HG02623 (cell line): ENCODE results near the gene TPSB2.
"Not testable (repeated sequence)": the region's sequence is repeated elsewhere in the genome, so short reads cannot be mapped to it uniquely, and the experiment has no call there.

Source experiments
- ATAC-seq: cut with Tn5 transposase; IDR thresholded peaks from one replicate; pipeline ENCODE4 v1.9.1; 2021; ENCODE audit warnings: moderate library complexity; ENCODE audit not compliant: unreplicated experiment

TPSB2 gene

DNA sequence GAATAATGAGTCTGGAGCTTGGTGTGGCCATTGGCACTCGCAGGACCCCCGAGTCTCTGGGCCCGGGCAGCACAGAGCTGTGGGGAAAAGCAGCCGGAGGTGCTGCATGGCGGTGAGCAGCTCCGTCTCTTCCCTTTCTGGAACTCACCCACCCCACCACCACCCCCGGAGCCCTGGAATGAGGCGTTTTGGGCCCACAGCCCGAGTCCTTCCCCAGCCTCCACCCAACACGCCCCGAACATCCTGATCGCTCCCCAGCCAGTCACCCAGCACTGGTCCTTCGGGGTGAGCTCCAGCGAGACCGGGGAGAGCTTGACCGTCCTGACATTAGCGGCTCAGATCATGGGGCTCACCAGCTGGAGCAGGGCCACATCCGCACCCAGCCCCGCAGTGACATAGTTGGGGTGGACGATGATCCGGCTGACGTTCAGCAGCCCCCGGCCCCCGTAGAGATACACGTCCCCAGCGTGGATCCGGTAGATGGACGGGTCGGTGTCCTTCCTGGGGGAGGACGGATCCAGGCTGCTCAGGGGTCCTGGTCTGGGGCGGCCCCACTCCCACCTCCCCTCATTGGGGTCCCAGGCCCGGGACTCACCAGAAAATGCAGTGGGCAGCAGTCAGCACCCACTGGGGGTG, 32.3 kb upstream of the TPSB2 start:
- no peak for ATAC-seq

DNA sequence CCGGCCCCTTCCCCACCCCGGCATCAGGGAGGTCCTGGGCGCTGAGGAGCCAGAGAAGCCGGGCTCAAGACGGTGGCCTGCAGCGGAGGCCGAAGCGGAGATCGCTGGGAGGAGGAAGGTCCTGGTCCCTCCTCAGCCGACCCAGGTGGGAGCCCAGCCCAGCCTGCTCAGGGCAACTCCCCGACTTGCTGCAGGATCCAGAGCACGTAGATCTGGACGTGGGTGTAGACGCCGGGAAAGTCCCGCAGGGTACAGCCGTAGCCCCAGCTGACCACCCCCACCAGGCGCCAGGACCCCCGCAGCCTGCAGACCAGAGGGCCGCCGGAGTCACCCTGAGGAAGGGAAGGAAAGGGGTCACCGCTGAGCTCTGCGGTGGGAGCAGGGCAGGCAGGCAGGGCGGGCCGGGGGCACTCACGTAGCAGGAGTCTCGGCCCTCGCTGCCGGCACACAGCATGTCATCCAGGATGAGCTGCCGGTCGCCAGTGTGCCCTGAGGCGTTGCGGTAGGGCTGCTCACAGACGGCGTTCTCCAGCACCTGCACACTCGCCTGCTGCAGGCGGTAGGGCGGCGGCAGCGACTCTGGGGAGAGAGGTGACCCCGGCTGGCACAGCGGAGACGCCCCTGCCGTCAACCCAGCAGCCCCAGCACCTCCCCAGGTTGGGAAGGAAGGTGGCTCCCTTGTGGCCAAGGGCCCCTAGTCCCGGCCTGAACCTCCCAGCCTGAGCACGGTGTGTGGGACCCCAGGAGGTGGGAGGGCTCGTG, 31.3 kb upstream of the TPSB2 start:
- ATAC-seq, result no peak

DNA sequence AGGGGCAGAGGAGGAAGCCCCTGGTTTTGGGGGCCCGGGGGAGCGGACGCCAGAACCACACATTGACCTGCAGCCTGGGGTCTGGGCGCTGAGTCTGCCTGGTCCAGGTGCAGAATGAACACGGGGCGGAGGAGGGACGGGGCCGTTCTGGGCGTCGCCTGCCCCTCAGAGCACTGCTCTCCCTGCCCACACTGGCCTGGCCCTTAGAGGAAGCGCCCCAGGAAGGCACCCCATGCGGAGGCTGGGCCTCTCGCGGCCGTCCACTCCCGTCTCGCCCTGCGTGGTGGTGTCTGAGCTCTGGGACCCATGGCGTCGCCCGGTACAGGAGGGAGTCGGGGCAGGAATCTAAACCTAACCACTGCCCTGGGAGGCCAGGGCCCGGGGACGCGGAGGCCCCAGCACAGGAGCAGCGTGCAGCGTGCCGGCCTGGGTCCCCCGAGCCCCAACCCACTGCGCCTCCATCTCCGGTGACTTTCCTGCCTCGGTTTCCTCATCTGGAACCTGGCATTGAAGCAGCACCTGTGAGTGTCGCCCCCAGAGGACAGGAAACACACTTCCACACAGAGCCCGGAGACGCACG, 30.2 kb upstream of the TPSB2 start:
- ATAC-seq, result no peak

GRCh38 chr16:1259760-1260068, 29.7 kb upstream of the TPSB2 start:
- ATAC-seq, result no peak

GRCh38 chr16:1258906-1259759, 29.1 kb upstream of the TPSB2 start:
- ATAC-seq, result no peak

GRCh38 chr16:1258225-1258600, 28.2 kb upstream of the TPSB2 start:
- ATAC-seq, result no peak

- ATAC-seq, result no peak
Observed at GRCh38 chr16:1257561-1258224, 27.7 kb upstream of the TPSB2 start.

DNA sequence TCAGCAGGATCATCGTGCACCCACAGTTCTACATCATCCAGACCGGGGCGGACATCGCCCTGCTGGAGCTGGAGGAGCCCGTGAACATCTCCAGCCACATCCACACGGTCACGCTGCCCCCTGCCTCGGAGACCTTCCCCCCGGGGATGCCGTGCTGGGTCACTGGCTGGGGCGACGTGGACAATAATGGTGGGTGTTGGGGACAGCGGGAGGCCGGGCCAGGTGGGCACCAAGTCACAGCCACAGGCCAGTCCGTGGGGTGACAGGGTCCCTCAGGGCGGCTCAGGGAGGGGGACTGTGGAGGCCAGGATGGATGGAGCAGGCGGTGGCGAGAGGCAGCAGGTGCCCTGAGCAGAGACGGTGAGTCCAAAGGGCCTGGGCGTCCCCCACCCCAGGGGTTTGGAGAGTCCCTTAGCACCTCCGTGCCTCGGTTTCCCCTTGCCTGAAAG, 26.9 kb upstream of the TPSB2 start:
- ATAC-seq, result no peak

DNA sequence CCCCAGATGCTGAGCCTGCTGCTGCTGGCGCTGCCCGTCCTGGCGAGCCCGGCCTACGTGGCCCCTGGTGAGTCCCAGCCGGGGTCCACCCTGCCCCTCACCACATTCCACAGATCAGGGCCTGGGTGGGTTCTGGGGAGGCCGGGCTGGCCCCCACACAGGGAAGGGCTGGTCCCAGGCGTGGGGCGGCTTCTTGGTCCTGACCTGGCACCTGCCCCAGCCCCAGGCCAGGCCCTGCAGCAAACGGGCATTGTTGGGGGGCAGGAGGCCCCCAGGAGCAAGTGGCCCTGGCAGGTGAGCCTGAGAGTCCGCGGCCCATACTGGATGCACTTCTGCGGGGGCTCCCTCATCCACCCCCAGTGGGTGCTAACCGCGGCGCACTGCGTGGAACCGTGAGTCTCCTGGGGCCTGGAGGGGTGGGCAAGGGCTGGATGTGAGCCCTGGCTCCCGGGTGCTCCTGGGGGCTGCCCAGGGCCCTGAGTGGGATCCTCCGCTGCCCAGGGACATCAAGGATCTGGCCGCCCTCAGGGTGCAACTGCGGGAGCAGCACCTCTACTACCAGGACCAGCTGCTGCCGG, 26.4 kb upstream of the TPSB2 start:
- ATAC-seq, result not testable (repeated sequence)

GRCh38 chr16:1255276-1256122, 25.5 kb upstream of the TPSB2 start, which contains the start of gene TPSD1:
TSS of gene TPSD1 (plus strand) at chr16:1256069. CDS start at chr16:1256281, 212 bp downstream.
- not testable (repeated sequence) for ATAC-seq

GRCh38 chr16:1254821-1255220, 24.8 kb upstream of the TPSB2 start:
- ATAC-seq, result not testable (repeated sequence)

DNA sequence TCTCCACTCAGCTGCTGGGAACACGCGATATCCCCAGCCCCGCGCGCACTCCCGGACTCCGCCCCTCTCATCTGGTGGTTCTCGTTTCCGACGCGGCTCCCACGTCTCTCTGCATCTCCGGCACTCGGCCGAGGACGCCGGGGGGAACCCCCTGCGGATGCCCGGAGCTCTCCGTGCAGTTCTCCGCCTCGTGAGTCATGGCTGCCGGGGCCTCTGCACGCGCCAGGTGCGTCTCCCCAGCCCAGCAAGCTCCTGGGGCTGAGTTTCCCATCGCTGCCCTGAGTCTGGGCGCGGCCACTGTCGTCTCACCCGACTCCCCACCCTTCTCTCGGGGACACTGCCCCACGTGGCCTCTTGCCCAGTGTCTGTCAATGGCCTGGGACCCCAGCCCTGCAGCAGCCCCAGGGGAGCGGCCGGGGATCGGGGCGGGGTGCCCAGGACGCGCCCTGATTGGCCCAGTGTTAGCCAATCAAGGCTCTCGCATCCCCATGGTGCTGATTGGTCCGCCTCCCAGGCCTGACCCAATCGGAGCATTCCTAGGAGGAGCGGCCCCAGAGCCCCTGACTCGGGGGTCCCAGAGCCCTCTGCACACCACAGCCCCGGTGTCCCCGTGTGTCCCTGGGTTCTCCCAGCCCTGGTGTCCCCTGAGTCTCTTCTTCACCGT, 23.8 kb upstream of the TPSB2 start:
- not testable (repeated sequence) for ATAC-seq

GRCh38 chr16:1249031-1249755, 19.2 kb upstream of the TPSB2 start:
- not testable (repeated sequence) for ATAC-seq

DNA sequence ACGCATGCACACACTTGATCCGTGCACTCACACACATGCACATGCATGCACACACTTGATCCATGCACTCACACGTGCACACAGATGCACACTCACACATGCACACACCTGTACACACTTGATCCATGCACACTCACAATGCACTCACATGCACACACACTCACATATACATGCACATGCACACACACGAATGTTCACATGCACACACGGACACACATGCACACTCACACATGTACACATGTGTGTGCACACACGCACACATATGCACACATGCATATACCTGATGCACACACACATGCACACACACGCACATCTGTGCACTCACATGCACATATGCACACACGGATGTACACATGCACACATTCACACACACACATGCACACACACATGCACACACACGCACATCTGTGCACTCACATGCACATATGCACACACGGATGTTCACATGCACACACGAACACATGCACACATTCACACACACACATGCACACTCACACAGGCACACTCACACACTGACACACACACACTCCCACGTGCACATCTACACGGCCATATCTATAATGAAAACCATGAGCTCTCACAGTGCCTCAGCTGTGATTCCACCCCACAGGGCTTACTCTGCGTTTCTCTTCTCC, 18.0 kb upstream of the TPSB2 start:
- ATAC-seq, result not testable (repeated sequence)

GRCh38 chr16:1245452-1246020, 15.6 kb upstream of the TPSB2 start:
- no peak for ATAC-seq

DNA sequence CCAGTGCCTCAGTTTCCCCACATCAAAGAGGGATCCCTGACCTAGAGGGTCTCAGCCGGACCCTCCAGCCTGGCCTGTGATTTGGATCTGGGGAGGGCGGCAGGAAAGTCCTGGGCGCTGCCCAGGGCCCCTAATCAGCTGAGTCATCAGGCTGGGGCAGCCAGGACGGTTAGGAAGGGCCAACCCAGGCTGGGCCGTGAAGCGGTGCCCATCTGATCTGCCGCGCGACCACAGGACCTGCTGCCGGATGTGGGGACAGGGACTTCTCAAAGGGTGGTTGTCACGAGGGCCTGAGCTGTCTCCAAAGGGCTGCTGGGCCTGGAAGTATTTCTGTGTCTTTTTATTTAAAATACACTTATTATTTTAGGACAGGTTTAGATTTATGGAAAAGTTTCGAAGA, 14.9 kb upstream of the TPSB2 start:
- ATAC-seq, result no peak
